SK-N-SH treated with all-trans-retinoic acid at 6 μM for 48 hours (cell line): Measurements from ENCODE around the gene APOA4.

Experiments used
- GLIS3 ChIP-seq: fragments of 250-450 bp; sonication (Bioruptor Pico); IDR thresholded peaks from 2 replicates; pipeline ENCODE4 v1.5.0; 2020; ENCODE audit warnings: mild to moderate bottlenecking, moderate library complexity
- ISL1 ChIP-seq: fragments of 250-450 bp; sonication (Bioruptor Pico); IDR thresholded peaks from 2 replicates; pipeline ENCODE4 v2.1.2; 2022; ENCODE audit warnings: mild to moderate bottlenecking, moderate library complexity
- RARB ChIP-seq: fragments of 250-450 bp; sonication (Bioruptor Pico); IDR thresholded peaks from 2 replicates; pipeline ENCODE4 v1.8.0; 2021; ENCODE audit warnings: mild to moderate bottlenecking, moderate library complexity
- TOX ChIP-seq: fragments of 250-450 bp; sonication (Bioruptor Pico); IDR thresholded peaks from 2 replicates; pipeline ENCODE4 v1.8.0; 2021; ENCODE audit warnings: mild to moderate bottlenecking, moderate library complexity, borderline replicate concordance
- ZFP3 ChIP-seq: fragments of 250-450 bp; sonication (Bioruptor Pico); IDR thresholded peaks from 2 replicates; pipeline ENCODE4 v1.5.0; 2020; ENCODE audit warnings: mild to moderate bottlenecking, moderate library complexity
- ZFP30 ChIP-seq: fragments of 450-650 bp; formaldehyde crosslinking; IDR thresholded peaks from 2 replicates; pipeline ENCODE4 v1.5.0; 2022; ENCODE audit warnings: mild to moderate bottlenecking, moderate library complexity
- TF ChIP-seq, protein P1 (sequence below): fragments of 250-450 bp; sonication (Bioruptor Pico); IDR thresholded peaks from 2 replicates; pipeline ENCODE4 v1.8.0; 2020; ENCODE audit warnings: mild to moderate bottlenecking, moderate library complexity, borderline replicate concordance

- TF ChIP-seq ZFP30 (CRISPR knock-in tag) = no peak
- no peak for TF ChIP-seq ISL1
- TF ChIP-seq, protein P1, sequence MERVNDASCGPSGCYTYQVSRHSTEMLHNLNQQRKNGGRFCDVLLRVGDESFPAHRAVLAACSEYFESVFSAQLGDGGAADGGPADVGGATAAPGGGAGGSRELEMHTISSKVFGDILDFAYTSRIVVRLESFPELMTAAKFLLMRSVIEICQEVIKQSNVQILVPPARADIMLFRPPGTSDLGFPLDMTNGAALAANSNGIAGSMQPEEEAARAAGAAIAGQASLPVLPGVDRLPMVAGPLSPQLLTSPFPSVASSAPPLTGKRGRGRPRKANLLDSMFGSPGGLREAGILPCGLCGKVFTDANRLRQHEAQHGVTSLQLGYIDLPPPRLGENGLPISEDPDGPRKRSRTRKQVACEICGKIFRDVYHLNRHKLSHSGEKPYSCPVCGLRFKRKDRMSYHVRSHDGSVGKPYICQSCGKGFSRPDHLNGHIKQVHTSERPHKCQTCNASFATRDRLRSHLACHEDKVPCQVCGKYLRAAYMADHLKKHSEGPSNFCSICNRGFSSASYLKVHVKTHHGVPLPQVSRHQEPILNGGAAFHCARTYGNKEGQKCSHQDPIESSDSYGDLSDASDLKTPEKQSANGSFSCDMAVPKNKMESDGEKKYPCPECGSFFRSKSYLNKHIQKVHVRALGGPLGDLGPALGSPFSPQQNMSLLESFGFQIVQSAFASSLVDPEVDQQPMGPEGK (CRISPR knock-in tag) = no peak
- no peak for TF ChIP-seq RARB (CRISPR knock-in tag)
- no peak for TF ChIP-seq TOX (CRISPR knock-in tag)
- no peak for TF ChIP-seq ZFP3 (CRISPR knock-in tag)
- no peak for TF ChIP-seq GLIS3
Measured at GRCh38 chr11:116835791-116836631, 12.9 kb upstream of the APOA4 start.
